ENCODE results near the gene VAV2. TPM values are rescaled to one million over a fixed set of nuclear protein-coding genes. Genes with fewer than 3 reads are reported as not detected.

VAV2 gene, protein sequence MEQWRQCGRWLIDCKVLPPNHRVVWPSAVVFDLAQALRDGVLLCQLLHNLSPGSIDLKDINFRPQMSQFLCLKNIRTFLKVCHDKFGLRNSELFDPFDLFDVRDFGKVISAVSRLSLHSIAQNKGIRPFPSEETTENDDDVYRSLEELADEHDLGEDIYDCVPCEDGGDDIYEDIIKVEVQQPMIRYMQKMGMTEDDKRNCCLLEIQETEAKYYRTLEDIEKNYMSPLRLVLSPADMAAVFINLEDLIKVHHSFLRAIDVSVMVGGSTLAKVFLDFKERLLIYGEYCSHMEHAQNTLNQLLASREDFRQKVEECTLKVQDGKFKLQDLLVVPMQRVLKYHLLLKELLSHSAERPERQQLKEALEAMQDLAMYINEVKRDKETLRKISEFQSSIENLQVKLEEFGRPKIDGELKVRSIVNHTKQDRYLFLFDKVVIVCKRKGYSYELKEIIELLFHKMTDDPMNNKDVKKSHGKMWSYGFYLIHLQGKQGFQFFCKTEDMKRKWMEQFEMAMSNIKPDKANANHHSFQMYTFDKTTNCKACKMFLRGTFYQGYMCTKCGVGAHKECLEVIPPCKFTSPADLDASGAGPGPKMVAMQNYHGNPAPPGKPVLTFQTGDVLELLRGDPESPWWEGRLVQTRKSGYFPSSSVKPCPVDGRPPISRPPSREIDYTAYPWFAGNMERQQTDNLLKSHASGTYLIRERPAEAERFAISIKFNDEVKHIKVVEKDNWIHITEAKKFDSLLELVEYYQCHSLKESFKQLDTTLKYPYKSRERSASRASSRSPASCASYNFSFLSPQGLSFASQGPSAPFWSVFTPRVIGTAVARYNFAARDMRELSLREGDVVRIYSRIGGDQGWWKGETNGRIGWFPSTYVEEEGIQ
- total RNA-seq (0.67 TPM), polyA plus RNA-seq (under 1 TPM in 3 of 4 donors, not detected in 1; 0.24 to 0.40 (median 0.35) TPM)

DNA sequence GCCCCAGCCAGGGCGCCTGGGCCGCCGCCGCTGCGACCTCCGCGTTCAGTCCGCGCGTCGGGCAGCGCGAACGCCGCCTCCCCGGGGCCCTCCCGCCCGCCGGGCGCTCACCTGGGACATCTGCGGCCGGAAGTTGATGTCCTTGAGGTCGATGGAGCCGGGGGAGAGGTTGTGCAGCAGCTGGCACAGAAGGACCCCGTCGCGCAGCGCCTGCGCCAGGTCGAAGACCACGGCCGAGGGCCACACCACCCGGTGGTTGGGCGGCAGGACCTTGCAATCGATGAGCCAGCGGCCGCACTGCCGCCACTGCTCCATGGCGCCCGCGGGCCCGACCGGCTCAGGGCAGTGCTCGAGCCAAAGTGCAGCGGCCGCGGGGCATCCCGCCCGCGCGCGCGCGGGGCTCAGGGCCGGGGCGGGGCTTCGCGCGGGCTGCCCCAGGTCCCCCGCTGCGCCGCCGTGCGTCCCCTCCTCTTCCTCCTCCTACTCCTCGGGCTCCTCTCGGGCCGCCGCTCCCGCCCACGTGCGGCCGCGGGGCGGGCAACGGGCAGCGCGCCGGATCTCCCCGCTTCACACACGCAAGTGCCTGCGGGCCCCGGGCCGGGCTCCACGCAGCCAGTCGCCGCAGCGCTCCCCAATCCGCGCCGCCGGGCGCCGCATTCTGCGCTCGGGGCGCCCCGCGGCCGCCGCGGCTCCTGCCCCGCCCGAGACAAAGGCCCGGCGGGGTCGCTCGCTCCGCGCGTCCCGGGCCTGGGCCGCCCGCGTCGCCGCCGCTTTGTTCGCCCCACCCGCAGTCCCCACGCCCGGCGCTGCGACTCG lies at the start of gene VAV2:
Gene VAV2 (minus strand): TSS at position 361 of the 816 bp plus-strand sequence. CDS start 46 bp downstream, at position 315.
- H3K27ac Mint-ChIP-seq = no peak within 1 kb of the TSS
- DNase-seq (peak; percentile 21 to 33 (median 31)), ATAC-seq (ENCODE audit: low read depth in 2 of 2) (peak; percentile 30 to 47)
- peaks cover 25% of the 10 kb centered on the region for H3K4me1 ChIP-seq (ENCODE audit: control insufficient read depth, insufficient read depth, low read length, poor library complexity, severe bottlenecking)
- H3K9me3 Mint-ChIP-seq = no peaks in the 10 kb centered on the region
- peaks cover 0 to 10% (median 0%) of the 10 kb centered on the region in 4 donors for H3K4me1 Mint-ChIP-seq
- H3K27me3 Mint-ChIP-seq = peaks cover 13% of the 10 kb centered on the region
- H3K4me3 Mint-ChIP-seq = peak within 1 kb of the TSS; percentile 67 to 87 (median 78)
- H3K27ac ChIP-seq (ENCODE audit: insufficient read depth, low read length, poor library complexity, severe bottlenecking) = peak within 1 kb of the TSS; percentile 33
- no peak within 1 kb of the TSS for H3K4me3 ChIP-seq (ENCODE audit: low read depth, low read length)
- H3K27me3 ChIP-seq (ENCODE audit: control insufficient read depth, insufficient read depth, low read length) = no peaks in the 10 kb centered on the region
- H3K36me3 Mint-ChIP-seq = no peaks in the 10 kb centered on the region
- no peaks in the 10 kb centered on the region for H3K36me3 ChIP-seq (ENCODE audit: control insufficient read depth, insufficient read depth, low read length)
- no peaks in the 10 kb centered on the region for H3K9me3 ChIP-seq (ENCODE audit: control insufficient read depth in 2 of 2, low read length in 2 of 2)

DNA sequence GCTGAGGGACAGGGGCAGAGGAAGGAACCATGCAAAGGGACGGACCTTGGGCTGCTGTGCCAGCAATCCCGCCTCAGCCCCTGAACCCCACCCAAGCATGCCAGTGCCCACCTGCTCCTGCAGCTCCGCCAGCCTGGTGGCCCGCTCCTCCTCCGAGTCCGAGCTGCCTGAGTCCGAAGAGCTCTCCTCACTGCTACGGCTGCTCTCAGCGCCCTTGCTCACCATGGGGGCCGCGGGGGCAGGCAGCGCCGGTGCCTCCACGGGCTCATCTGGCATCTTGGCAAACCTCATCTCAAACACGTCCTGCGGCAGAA lies 49.5 kb upstream of the VAV2 start:
- peaks cover 32% of the 10 kb centered on the region for H3K36me3 ChIP-seq (ENCODE audit: control insufficient read depth, insufficient read depth, low read length)
- DNase-seq = no peak
- Mint-ChIP-seq H3K4me1 (no peaks in the 10 kb centered on the region), H3K4me3 (no peak overlapping the region), H3K36me3 (peaks cover 38% of the 10 kb centered on the region), H3K27me3 (no peaks in the 10 kb centered on the region), H3K9me3 (peaks cover 0 to 12% (median 2%) of the 10 kb centered on the region in 7 donors), H3K27ac (no peak overlapping the region)
- H3K9me3 ChIP-seq (ENCODE audit: control insufficient read depth in 2 of 2, low read length in 2 of 2) = peaks cover 7 to 8% of the 10 kb centered on the region in 2 experiments
- H3K27ac ChIP-seq (ENCODE audit: insufficient read depth, low read length, poor library complexity, severe bottlenecking) = no peak overlapping the region
- no peak for ATAC-seq (ENCODE audit: low read depth in 2 of 2)
- no peaks in the 10 kb centered on the region for H3K4me1 ChIP-seq (ENCODE audit: control insufficient read depth, insufficient read depth, low read length, poor library complexity, severe bottlenecking)
- H3K4me3 ChIP-seq (ENCODE audit: low read depth, low read length) = no peak overlapping the region
- H3K27me3 ChIP-seq (ENCODE audit: control insufficient read depth, insufficient read depth, low read length) = no peaks in the 10 kb centered on the region

DNA sequence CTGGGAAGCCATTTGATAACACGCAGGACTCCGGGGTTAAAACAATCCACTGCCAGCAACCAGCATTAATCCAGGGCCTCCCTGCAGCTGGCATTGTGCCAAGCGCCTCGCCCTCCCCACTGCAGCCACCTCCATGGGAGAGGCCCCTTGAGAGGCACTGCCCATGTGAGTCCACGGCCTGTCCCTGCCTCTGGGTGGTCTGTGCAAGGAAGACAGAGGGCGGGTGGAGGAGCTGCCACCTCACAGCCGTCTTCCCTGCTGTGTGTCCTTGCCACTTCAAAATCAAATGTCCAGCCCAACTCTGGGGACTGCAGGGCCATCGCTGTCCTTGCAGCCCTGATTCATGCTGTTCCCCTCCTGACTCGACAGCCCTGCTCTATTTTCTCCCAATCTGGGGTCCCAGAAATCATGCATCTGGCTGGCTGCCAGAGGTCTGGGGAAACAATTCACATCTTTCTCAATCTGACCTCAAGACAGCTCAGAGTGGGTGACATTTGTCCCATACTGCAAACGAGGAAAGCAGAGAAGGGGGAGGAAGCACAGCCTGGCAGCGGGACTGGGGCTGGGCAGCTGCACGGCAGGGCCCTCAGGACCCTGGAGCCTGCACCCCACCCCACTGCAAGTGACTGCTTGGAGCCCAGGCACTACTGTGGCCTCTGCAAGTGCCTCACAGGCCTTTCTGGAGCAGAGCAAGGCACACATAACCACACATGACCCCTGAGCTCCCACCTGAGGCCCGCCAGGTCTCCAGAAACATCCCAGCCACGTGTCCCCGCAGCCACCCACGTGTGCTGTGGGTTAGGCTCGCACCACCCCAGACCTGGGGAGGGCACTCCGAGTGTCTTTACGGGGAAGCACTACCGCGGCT lies 48.9 kb upstream of the VAV2 start:
- H3K4me1 Mint-ChIP-seq = no peaks in the 10 kb centered on the region
- H3K27me3 Mint-ChIP-seq = no peaks in the 10 kb centered on the region
- Histone ChIP-seq H3K27me3 (ENCODE audit: control insufficient read depth, insufficient read depth, low read length) (no peaks in the 10 kb centered on the region), H3K36me3 (ENCODE audit: control insufficient read depth, insufficient read depth, low read length) (peaks cover 28% of the 10 kb centered on the region), H3K9me3 (ENCODE audit: control insufficient read depth in 2 of 2, low read length in 2 of 2) (peaks cover 7 to 8% of the 10 kb centered on the region in 2 experiments), H3K4me1 (ENCODE audit: control insufficient read depth, insufficient read depth, low read length, poor library complexity, severe bottlenecking) (no peaks in the 10 kb centered on the region), H3K4me3 (ENCODE audit: low read depth, low read length) (no peak overlapping the region), H3K27ac (ENCODE audit: insufficient read depth, low read length, poor library complexity, severe bottlenecking) (no peak overlapping the region)
- no peak overlapping the region for H3K27ac Mint-ChIP-seq
- no peak for ATAC-seq (ENCODE audit: low read depth in 2 of 2)
- peaks cover 0 to 12% (median 2%) of the 10 kb centered on the region in 7 donors for H3K9me3 Mint-ChIP-seq
- peaks cover 43% of the 10 kb centered on the region for H3K36me3 Mint-ChIP-seq
- no peak for DNase-seq
- no peak overlapping the region for H3K4me3 Mint-ChIP-seq

DNA sequence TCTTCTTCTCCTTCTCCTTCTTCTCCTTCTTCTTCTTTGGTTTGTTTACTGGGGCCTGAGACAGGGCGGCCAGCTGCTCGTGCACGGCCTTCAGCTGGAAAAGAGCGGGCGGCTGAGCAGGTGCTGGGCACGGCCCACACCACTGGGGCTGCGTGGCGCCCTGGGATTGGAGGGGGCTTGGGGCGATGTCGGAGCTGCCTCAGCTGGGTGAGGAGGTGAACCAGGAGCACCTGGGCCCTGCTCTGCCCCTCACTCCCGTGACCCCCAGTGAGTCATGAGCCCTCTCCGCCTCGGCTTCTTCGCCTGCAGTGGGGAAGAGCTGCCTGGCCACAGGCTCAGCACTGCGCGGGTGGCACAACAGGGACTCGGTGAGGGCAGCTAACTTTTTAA lies 48.0 kb upstream of the VAV2 start:
- H3K27me3 Mint-ChIP-seq = no peaks in the 10 kb centered on the region
- DNase-seq (no peak), ATAC-seq (ENCODE audit: low read depth in 2 of 2) (no peak)
- no peak overlapping the region for H3K4me3 ChIP-seq (ENCODE audit: low read depth, low read length)
- H3K9me3 ChIP-seq (ENCODE audit: control insufficient read depth in 2 of 2, low read length in 2 of 2) = peaks cover 7 to 8% of the 10 kb centered on the region in 2 experiments
- peaks cover 0 to 12% (median 2%) of the 10 kb centered on the region in 7 donors for H3K9me3 Mint-ChIP-seq
- no peaks in the 10 kb centered on the region for H3K27me3 ChIP-seq (ENCODE audit: control insufficient read depth, insufficient read depth, low read length)
- H3K4me1 ChIP-seq (ENCODE audit: control insufficient read depth, insufficient read depth, low read length, poor library complexity, severe bottlenecking) = no peaks in the 10 kb centered on the region
- no peaks in the 10 kb centered on the region for H3K4me1 Mint-ChIP-seq
- peak overlapping the region in 1 of 3 donors; percentile 73 for H3K27ac Mint-ChIP-seq
- no peak overlapping the region for H3K4me3 Mint-ChIP-seq
- H3K36me3 ChIP-seq (ENCODE audit: control insufficient read depth, insufficient read depth, low read length) = peaks cover 30% of the 10 kb centered on the region
- H3K36me3 Mint-ChIP-seq = peaks cover 45% of the 10 kb centered on the region
- H3K27ac ChIP-seq (ENCODE audit: insufficient read depth, low read length, poor library complexity, severe bottlenecking) = no peak overlapping the region

DNA sequence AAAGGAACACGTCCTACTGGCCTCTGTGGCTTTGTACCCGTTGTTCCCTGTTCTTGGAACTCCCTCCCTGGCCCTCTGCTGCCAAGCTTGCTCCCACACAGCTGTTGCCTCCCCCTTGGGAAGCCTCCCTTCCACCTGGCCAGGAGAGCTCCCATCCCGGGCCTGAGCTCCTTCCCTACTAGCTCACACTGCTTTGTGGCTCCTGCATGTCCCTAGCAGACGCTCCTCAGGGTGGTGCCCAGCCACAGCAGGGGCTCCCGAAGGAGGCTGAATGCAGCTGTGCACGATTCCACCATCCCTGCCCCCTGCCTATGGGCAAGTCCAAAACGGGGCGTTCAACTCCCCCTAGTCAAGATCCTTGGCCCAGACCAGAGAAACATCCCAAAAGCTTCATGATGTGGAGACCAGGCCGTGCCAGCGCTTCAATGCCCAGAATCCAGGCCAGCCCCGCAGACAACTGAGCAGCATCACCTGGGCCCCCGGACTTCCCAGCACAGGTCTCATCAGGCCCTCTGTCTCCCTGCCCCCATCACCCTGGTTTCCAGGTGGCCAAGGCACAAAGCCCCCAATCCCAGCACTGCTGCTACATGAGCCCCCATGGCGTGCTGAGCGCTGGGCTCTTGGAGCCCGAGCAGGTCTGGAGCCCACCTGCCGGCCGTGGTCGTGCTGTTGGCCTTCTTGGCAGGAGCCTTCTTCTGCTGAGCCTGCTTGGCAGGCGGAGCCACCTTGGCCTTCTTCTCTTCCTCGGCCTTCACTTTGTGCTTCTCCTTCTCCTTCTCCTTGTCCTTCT lies 47.5 kb upstream of the VAV2 start:
- no peaks in the 10 kb centered on the region for H3K4me1 ChIP-seq (ENCODE audit: control insufficient read depth, insufficient read depth, low read length, poor library complexity, severe bottlenecking)
- H3K36me3 Mint-ChIP-seq = peaks cover 45% of the 10 kb centered on the region

DNA sequence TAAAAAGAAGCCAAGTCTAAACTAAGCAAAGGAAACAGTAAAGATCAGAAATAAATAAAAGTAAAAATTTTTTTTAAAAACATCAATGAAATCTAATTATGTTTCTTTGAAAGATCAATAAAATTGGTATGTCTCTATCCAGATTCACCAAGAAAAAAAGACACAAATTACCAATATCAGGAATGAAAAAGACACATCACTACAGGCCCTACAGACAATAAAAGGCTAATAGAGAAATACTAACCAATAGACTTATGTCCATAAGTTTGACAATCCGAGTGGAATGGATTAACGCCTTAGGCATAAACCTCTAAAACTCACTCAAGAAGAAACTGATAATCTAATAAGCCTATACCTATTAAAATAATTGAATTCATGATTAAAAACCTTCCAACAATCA lies 45.5 kb upstream of the VAV2 start:
- H3K4me1 Mint-ChIP-seq = no peaks in the 10 kb centered on the region
- H3K9me3 Mint-ChIP-seq = peaks cover 0 to 12% (median 2%) of the 10 kb centered on the region in 7 donors
- no peak overlapping the region for H3K4me3 Mint-ChIP-seq
- H3K36me3 ChIP-seq (ENCODE audit: control insufficient read depth, insufficient read depth, low read length) = peaks cover 54% of the 10 kb centered on the region
- ATAC-seq (ENCODE audit: low read depth in 2 of 2) (no peak), DNase-seq (no peak)
- no peaks in the 10 kb centered on the region for H3K27me3 ChIP-seq (ENCODE audit: control insufficient read depth, insufficient read depth, low read length)
- H3K27ac ChIP-seq (ENCODE audit: insufficient read depth, low read length, poor library complexity, severe bottlenecking) = no peak overlapping the region
- H3K36me3 Mint-ChIP-seq = peaks cover 57% of the 10 kb centered on the region
- H3K9me3 ChIP-seq (ENCODE audit: control insufficient read depth in 2 of 2, low read length in 2 of 2) = peaks cover 7 to 8% of the 10 kb centered on the region in 2 experiments
- no peak overlapping the region for H3K27ac Mint-ChIP-seq
- H3K4me3 ChIP-seq (ENCODE audit: low read depth, low read length) = no peak overlapping the region
- H3K27me3 Mint-ChIP-seq = no peaks in the 10 kb centered on the region
- no peaks in the 10 kb centered on the region for H3K4me1 ChIP-seq (ENCODE audit: control insufficient read depth, insufficient read depth, low read length, poor library complexity, severe bottlenecking)

More for the DNA sequence above, 47.5 kb upstream of the VAV2 start:
- DNase-seq (no peak), ATAC-seq (ENCODE audit: low read depth in 2 of 2) (no peak)
- Mint-ChIP-seq H3K4me1 (no peaks in the 10 kb centered on the region), H3K9me3 (peaks cover 0 to 12% (median 2%) of the 10 kb centered on the region in 7 donors), H3K27ac (no peak overlapping the region), H3K27me3 (no peaks in the 10 kb centered on the region), H3K4me3 (no peak overlapping the region)
- Histone ChIP-seq H3K4me3 (ENCODE audit: low read depth, low read length) (no peak overlapping the region), H3K9me3 (ENCODE audit: control insufficient read depth in 2 of 2, low read length in 2 of 2) (peaks cover 7 to 8% of the 10 kb centered on the region in 2 experiments), H3K27me3 (ENCODE audit: control insufficient read depth, insufficient read depth, low read length) (no peaks in the 10 kb centered on the region), H3K36me3 (ENCODE audit: control insufficient read depth, insufficient read depth, low read length) (peaks cover 36% of the 10 kb centered on the region), H3K27ac (ENCODE audit: insufficient read depth, low read length, poor library complexity, severe bottlenecking) (no peak overlapping the region)

All from CD4-positive, CD25-positive, alpha-beta regulatory T cell (primary cell).